H1 (cell line): ENCODE data around the gene GTPBP1. TPM values are rescaled to one million over a fixed set of nuclear protein-coding genes. Genes with fewer than 3 reads are reported as not detected.

Experiments used
- BACH1 ChIP-seq: IDR thresholded peaks from 2 replicates; pipeline ENCODE4 v1.6.1; 2012; ENCODE audit warnings: low read length, improper control_type of control experiment
- BCL11A ChIP-seq, 2 experiments: IDR thresholded peaks; one replicate each; pipeline ENCODE4 v1.6.1; 2011; ENCODE audit warnings: low read depth in 2 of 2, low read length in 2 of 2, mild to moderate bottlenecking in 2 of 2
- CHD2 ChIP-seq: IDR thresholded peaks from 2 replicates; pipeline ENCODE4 v1.6.1; 2012; ENCODE audit warnings: low read length, improper control_type of control experiment
- CHD7 ChIP-seq: fragments of 300-600 bp; sonication (generic); IDR thresholded peaks from 2 replicates; pipeline ENCODE4 v1.7.1; 2012; ENCODE audit warnings: low read length, moderate library complexity, mild to moderate bottlenecking, inconsistent platforms; ENCODE audit not compliant: insufficient replicate concordance
- EZH2 ChIP-seq: fragments of 200-600 bp; sonication (generic); IDR thresholded peaks from 2 replicates; pipeline ENCODE4 v1.7.1; 2012; ENCODE audit warnings: low read depth, mild to moderate bottlenecking, moderate library complexity, low read length, inconsistent platforms; ENCODE audit not compliant: severe bottlenecking
- HDAC2 ChIP-seq, 2 experiments: fragments of 300-600 bp in 1 of 2; sonication (generic) in 1 of 2; IDR thresholded peaks; 2 replicates each; pipeline ENCODE4 v1.6.1; 2011 to 2012; ENCODE audit warnings: low read depth in 2 of 2, low read length in 2 of 2, mild to moderate bottlenecking in 2 of 2, moderate library complexity in 2 of 2, borderline replicate concordance in 1 of 2, inconsistent platforms in 1 of 2
- POLR2AphosphoS5 ChIP-seq: IDR thresholded peaks from 2 replicates; pipeline ENCODE4 v1.6.1; 2011; ENCODE audit warnings: low read depth, low read length
- RAD21 ChIP-seq, 2 experiments: IDR thresholded peaks in 1 of 2; conservative IDR thresholded peaks in 1 of 2; 2 replicates each; pipeline ENCODE4 v1.6.1; 2011; ENCODE audit warnings: low read depth in 2 of 2, low read length in 2 of 2, improper control_type of control experiment in 1 of 2, inconsistent platforms in 1 of 2, mild to moderate bottlenecking in 1 of 2, moderate library complexity in 1 of 2
- SRF ChIP-seq: IDR thresholded peaks from 2 replicates; pipeline ENCODE4 v1.6.1; 2011; ENCODE audit warnings: mild to moderate bottlenecking, low read depth, low read length, moderate library complexity
- YY1 ChIP-seq: IDR thresholded peaks from 2 replicates; pipeline ENCODE4 v1.6.1; 2011; ENCODE audit warnings: low read depth, mild to moderate bottlenecking, low read length
- polyA plus RNA-seq, 7 experiments: library from polyadenylated mRNA; depleted of rRNA in 3 of 7; stranded (reverse) in 5 of 7; unstranded in 2 of 7; fragments of >200 nt in 5 of 7; fragments of 200-250 nt in 2 of 7; gene quantifications; 1 replicate in 5 of 7; 2 replicates in 1 of 7; 4 replicates in 1 of 7; pipeline versions ENCODE4 v1.2.1 to v1.2.3, GENCODE V29; 2011 to 2013; ENCODE audit warnings: missing spikeins in 2 of 7, mixed read lengths in 2 of 7
- total RNA-seq: library from RNA; stranded (reverse); fragmentation: NEBNext Ultra II Directional; extraction: Animal tissue kit (Norgen Biotek cat#: 25700); gene quantifications from 2 replicates; pipeline ENCODE4 v1.2.1, GENCODE V29; 2021

Gene GTPBP1
- total and polyA plus RNA-seq, 2 of the 8 experiments (the other 6 are each of a cell fraction or from before 2014, with no cell fraction given) = 53.1 to 91.8 TPM

- TF ChIP-seq CHD7 (no peak), SRF (no peak), RAD21 (IDR thresholded peaks at IDR 0.05 in 1 of 2, conservative IDR thresholded peaks at IDR 0.05 in 1 of 2; ENCODE audit: low read depth in 2 of 2, low read length in 2 of 2) (no peak; a peak in 1 of 4 replicates), BCL11A (IDR thresholded peaks at IDR 0.05; ENCODE audit: low read depth in 2 of 2, low read length in 2 of 2) (no peak), BACH1 (no peak), POLR2AphosphoS5 (peak; percentile 19), CHD2 (no peak), EZH2 (no peak), HDAC2 (IDR thresholded peaks at IDR 0.05; ENCODE audit: borderline replicate concordance in 1 of 2, low read depth in 2 of 2, low read length in 2 of 2) (peak; percentile 67 to 77; a peak in 2 of 4 replicates), YY1 (no peak)
Observed at GRCh38 chr22:38656256-38657044, 49.3 kb upstream of the GTPBP1 start, which contains the start of the genes CBY1 and FAM227A (continued).
